ENCODE results near the gene SLC35F4. TPM values are rescaled to one million over a fixed set of nuclear protein-coding genes. Genes with fewer than 3 reads are reported as not detected.

SLC35F4 gene
- total RNA-seq, 4 donors from 2014 or later, result not detected

DNA sequence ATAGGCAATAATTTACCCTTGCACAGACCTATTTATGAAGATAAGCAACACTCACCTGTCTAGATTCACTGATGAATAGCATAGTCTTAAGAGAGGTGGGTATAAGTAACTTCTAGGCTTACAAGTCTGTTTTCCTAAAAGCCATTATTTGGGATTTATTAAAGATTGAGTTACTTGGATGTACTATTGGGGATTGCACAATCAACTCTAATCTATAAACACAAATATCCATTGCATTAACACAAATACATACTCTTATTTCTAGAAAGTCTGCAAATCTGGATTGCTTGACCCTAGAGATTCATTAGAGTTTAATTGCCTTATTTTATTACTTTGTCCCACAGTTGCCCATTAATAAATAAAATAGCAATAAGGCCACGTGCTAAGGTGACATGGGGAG lies 224.1 kb downstream of the SLC35F4 start:
- no peak overlapping the region for H3K4me3 ChIP-seq
- TF ChIP-seq POLR2A (IDR thresholded peaks at IDR 0.05), result no peak
- no peak for TF ChIP-seq EP300 (IDR thresholded peaks at IDR 0.05)
- TF ChIP-seq, protein P1, sequence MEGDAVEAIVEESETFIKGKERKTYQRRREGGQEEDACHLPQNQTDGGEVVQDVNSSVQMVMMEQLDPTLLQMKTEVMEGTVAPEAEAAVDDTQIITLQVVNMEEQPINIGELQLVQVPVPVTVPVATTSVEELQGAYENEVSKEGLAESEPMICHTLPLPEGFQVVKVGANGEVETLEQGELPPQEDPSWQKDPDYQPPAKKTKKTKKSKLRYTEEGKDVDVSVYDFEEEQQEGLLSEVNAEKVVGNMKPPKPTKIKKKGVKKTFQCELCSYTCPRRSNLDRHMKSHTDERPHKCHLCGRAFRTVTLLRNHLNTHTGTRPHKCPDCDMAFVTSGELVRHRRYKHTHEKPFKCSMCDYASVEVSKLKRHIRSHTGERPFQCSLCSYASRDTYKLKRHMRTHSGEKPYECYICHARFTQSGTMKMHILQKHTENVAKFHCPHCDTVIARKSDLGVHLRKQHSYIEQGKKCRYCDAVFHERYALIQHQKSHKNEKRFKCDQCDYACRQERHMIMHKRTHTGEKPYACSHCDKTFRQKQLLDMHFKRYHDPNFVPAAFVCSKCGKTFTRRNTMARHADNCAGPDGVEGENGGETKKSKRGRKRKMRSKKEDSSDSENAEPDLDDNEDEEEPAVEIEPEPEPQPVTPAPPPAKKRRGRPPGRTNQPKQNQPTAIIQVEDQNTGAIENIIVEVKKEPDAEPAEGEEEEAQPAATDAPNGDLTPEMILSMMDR (IDR thresholded peaks at IDR 0.05), result no peak
- H3K4me1 ChIP-seq, result no peaks in the 10 kb centered on the region
- DNase-seq (ENCODE audit: low spot score in 2 of 2), result no peak
- WGBS, 2 donors, result 34 to 35% methylated on average over 1 of the region's 1 CpG
- H3K27ac ChIP-seq, result no peak overlapping the region
- no peaks in the 10 kb centered on the region for H3K27me3 ChIP-seq
- no peaks in the 10 kb centered on the region for H3K36me3 ChIP-seq
- peaks cover 0 to 3% (median 0%) of the 10 kb centered on the region in 4 donors for H3K9me3 ChIP-seq

DNA sequence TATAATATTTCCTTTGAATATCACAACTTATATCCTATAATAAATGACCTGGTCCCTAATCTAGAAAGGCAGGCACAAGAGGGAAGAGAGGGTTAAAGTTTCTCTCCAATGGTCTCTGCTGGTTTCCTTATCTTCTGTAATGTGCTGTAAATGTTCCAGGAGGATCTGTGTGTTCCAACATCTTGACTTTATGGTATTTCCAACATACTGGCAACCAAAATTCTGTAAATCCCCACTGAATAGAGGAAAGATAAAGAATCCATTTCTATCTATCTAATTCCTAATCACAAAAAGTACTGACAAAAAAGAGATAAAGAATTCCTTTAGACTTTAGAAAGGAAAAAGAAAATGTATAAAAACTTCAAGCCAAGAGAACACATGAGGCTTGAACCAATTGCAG lies 225.9 kb downstream of the SLC35F4 start:
- Histone ChIP-seq H3K27ac (no peak overlapping the region), H3K4me3 (no peak overlapping the region), H3K36me3 (no peaks in the 10 kb centered on the region), H3K4me1 (no peaks in the 10 kb centered on the region), H3K9me3 (peaks cover 0 to 3% (median 0%) of the 10 kb centered on the region in 4 donors), H3K27me3 (no peaks in the 10 kb centered on the region)
- no peak for TF ChIP-seq POLR2A (IDR thresholded peaks at IDR 0.05)
- TF ChIP-seq, protein P1 (IDR thresholded peaks at IDR 0.05), result no peak
- no peak for TF ChIP-seq EP300 (IDR thresholded peaks at IDR 0.05)
- no peak for DNase-seq (ENCODE audit: low spot score in 2 of 2)

DNA sequence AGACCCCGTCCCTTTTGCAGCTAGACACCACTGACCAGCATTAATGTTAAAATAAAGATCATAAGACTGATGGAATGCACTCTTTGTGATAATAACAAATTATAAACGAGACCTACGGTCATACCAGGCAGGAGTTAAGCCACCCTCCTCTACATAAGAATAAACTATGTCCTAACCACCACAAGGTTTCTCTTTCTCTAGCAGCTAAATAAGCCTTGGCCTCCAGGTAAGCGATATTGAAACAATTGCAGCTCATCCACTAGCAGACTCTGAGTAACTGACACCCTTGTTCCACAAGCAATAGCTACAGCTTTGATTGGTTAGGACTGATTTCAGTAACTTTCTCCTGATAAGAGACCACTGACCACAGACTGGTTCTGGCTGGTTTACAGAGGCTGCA lies 228.0 kb downstream of the SLC35F4 start:
- no peaks in the 10 kb centered on the region for H3K27me3 ChIP-seq
- 80 to 88% methylated on average over 4 of the region's 4 CpGs for WGBS, 2 donors
- H3K9me3 ChIP-seq, result no peaks in the 10 kb centered on the region

DNA sequence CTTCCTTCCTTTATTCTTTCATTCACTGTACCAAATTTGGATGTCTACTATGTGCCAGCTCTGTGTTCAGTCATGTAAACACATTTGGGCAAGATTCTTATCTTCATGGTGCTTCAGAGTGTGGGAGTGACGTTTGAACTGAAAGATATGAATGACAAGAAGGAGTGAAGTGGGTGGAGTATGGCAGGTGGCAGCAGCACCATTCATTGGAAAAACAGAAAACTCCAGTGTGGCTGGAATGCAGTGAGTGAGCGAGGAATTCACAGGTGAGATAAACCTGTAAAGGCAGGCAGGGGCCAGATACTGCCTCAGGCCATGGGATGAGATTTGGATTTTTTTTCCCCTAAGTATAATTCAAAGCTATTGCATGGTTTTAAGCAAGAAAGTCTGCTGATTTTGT lies 231.6 kb downstream of the SLC35F4 start:
- Histone ChIP-seq H3K27ac (no peak overlapping the region), H3K27me3 (no peaks in the 10 kb centered on the region), H3K4me3 (no peak overlapping the region), H3K36me3 (no peaks in the 10 kb centered on the region), H3K9me3 (no peaks in the 10 kb centered on the region), H3K4me1 (no peaks in the 10 kb centered on the region)
- 53 to 71% methylated on average over 2 of the region's 2 CpGs for WGBS, 2 donors
- TF ChIP-seq EP300 (IDR thresholded peaks at IDR 0.05), result no peak
- no peak for TF ChIP-seq POLR2A (IDR thresholded peaks at IDR 0.05)
- TF ChIP-seq, protein P1 (IDR thresholded peaks at IDR 0.05), result no peak
- DNase-seq (ENCODE audit: low spot score in 2 of 2), result no peak

More for the DNA sequence above, 228.0 kb downstream of the SLC35F4 start:
- no peak overlapping the region for H3K4me3 ChIP-seq
- no peaks in the 10 kb centered on the region for H3K36me3 ChIP-seq
- DNase-seq (ENCODE audit: low spot score in 2 of 2), result no peak
- TF ChIP-seq POLR2A (IDR thresholded peaks at IDR 0.05), result no peak
- no peak for TF ChIP-seq EP300 (IDR thresholded peaks at IDR 0.05)
- H3K27ac ChIP-seq, result no peak overlapping the region
- no peaks in the 10 kb centered on the region for H3K4me1 ChIP-seq

DNA sequence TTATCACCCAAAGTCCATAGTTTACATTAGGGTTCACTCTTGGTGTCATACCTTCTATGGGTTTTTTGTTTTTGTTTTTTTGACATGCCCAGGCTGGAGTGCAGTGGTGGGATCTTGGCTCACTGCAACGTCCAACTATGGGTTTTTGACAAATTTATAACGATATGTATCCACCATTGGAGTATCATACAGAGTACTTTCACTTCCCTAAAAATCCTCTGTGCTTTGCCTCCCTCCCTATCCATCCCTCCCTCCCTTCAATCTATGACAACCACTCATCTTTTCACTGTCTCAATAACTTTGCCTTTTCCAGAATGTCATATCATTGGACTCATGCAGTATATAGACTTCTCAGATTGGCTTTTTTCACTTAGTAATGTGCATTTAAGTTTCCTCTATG lies 233.2 kb downstream of the SLC35F4 start:
- Histone ChIP-seq H3K36me3 (no peaks in the 10 kb centered on the region), H3K4me3 (no peak overlapping the region), H3K9me3 (no peaks in the 10 kb centered on the region), H3K27me3 (no peaks in the 10 kb centered on the region), H3K4me1 (no peaks in the 10 kb centered on the region), H3K27ac (no peak overlapping the region)
- no peak for TF ChIP-seq EP300 (IDR thresholded peaks at IDR 0.05)
- no peak for DNase-seq (ENCODE audit: low spot score in 2 of 2)
- 59 to 74% methylated on average over 2 of the region's 2 CpGs for WGBS, 2 donors

DNA sequence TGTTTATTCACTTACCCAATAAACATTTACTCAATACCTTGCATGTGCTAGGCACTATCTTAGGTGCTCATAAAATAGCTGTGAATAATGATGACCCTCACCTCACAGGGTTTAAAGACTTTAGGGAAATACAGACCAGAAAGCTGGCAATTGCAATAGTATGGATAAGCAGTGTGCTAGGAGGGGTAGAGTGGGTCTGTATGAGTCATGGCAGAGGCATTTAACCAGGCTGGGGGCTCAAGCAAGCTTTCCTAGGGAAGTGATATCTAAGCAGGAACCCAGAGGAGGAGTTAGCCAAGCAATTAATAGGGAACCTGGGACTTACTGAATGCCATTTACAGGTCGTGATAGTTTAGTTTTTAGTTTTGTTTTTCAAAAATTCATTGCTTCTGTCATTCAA lies 248.4 kb downstream of the SLC35F4 start:
- DNase-seq (ENCODE audit: low spot score in 2 of 2), result no peak
- Histone ChIP-seq H3K36me3 (no peaks in the 10 kb centered on the region), H3K4me1 (no peaks in the 10 kb centered on the region), H3K4me3 (no peak overlapping the region), H3K27me3 (no peaks in the 10 kb centered on the region), H3K9me3 (peaks cover 0 to 10% (median 0%) of the 10 kb centered on the region in 4 donors), H3K27ac (no peak overlapping the region)
- TF ChIP-seq, protein P1 (IDR thresholded peaks at IDR 0.05), result no peak
- TF ChIP-seq EP300 (IDR thresholded peaks at IDR 0.05), result no peak
- no peak for TF ChIP-seq POLR2A (IDR thresholded peaks at IDR 0.05)
- 42 to 45% methylated on average over 1 of the region's 1 CpG for WGBS, 2 donors
